Bronchial epithelial cell (primary cell): ENCODE measurements around the gene TRIM24. TPM values are rescaled to one million over a fixed set of nuclear protein-coding genes. Genes with fewer than 3 reads are reported as not detected.

Source experiments
- DNase-seq: peaks from one replicate; pipeline ENCODE4 v3.0.0-alpha.2; 2010; ENCODE audit warnings: low read depth
- FAIRE-seq: peaks from 2 replicates; lab custom pipeline; 2011; peaks lifted over from hg19 to GRCh38; lab: Jason Lieb, UNC
- H3K27me3 ChIP-seq: 2 replicates; pipeline ENCODE4 v1.5.1; 2011; ENCODE audit warnings: low read length; ENCODE audit not compliant: control insufficient read depth, insufficient read depth
- H3K36me3 ChIP-seq: 2 replicates; pipeline ENCODE4 v1.5.1; 2011; ENCODE audit warnings: low read length; ENCODE audit not compliant: control insufficient read depth, insufficient read depth
- H3K4me3 ChIP-seq: 2 replicates; pipeline ENCODE4 v1.5.1; 2011; ENCODE audit warnings: mild to moderate bottlenecking, low read depth, low read length, control low read depth
- total RNA-seq: library from RNA; depleted of rRNA; stranded (reverse); fragments of >200 nt; gene quantifications from 2 replicates; pipeline ENCODE4 v1.2.1, GENCODE V29; 2014
- TF ChIP-seq, protein P1 (sequence below): IDR thresholded peaks from 2 replicates; pipeline ENCODE4 v1.5.1; 2011; ENCODE audit warnings: mild to moderate bottlenecking, moderate library complexity, low read length, control low read depth, inconsistent platforms; ENCODE audit not compliant: insufficient read depth, severe bottlenecking

Gene TRIM24
- total RNA-seq, 1 donor from 2014 or later = 2.1 TPM

DNA sequence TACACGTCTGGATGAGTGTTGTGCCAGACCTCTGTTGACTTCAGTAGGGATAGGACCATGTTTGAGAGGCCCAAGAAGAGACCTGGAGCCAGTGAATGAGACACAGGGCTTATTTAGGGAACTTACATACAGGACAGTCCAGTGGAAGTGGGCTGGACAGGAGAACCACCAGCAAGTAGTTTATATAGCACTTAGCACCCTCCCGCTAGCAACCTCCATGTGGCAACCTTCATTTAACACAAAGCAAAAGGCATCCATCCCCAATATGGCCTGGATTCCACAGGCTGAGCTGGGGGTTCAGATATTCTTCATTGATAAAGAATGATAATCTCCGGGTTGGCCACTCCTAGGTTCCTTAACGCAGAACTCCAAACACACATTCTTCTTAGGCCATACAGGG is 93.7 kb downstream of the TRIM24 start:
- FAIRE-seq (no peak), DNase-seq (no peak)
- TF ChIP-seq, protein P1, sequence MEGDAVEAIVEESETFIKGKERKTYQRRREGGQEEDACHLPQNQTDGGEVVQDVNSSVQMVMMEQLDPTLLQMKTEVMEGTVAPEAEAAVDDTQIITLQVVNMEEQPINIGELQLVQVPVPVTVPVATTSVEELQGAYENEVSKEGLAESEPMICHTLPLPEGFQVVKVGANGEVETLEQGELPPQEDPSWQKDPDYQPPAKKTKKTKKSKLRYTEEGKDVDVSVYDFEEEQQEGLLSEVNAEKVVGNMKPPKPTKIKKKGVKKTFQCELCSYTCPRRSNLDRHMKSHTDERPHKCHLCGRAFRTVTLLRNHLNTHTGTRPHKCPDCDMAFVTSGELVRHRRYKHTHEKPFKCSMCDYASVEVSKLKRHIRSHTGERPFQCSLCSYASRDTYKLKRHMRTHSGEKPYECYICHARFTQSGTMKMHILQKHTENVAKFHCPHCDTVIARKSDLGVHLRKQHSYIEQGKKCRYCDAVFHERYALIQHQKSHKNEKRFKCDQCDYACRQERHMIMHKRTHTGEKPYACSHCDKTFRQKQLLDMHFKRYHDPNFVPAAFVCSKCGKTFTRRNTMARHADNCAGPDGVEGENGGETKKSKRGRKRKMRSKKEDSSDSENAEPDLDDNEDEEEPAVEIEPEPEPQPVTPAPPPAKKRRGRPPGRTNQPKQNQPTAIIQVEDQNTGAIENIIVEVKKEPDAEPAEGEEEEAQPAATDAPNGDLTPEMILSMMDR = no peak

DNA sequence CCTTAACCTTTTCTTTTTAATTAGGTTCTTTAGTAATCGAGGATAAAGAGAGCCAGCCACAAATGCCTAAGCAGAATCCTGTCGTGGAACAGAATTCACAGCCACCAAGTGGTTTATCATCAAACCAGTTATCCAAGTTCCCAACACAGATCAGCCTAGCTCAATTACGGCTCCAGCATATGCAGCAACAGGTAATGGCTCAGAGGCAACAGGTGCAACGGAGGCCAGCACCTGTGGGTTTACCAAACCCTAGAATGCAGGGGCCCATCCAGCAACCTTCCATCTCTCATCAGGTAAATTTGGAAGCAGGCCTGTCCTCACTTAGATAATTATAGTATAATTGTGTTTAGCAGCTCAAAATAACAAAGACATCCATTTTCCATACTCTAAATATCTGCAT is 94.6 kb downstream of the TRIM24 start:
- peaks cover 11% of the 10 kb centered on the region for H3K36me3 ChIP-seq
- no peaks in the 10 kb centered on the region for H3K27me3 ChIP-seq

More for the DNA sequence above, 93.7 kb downstream of the TRIM24 start:
- Histone ChIP-seq H3K4me3 (no peak overlapping the region), H3K36me3 (peaks cover 11% of the 10 kb centered on the region), H3K27me3 (no peaks in the 10 kb centered on the region)

DNA sequence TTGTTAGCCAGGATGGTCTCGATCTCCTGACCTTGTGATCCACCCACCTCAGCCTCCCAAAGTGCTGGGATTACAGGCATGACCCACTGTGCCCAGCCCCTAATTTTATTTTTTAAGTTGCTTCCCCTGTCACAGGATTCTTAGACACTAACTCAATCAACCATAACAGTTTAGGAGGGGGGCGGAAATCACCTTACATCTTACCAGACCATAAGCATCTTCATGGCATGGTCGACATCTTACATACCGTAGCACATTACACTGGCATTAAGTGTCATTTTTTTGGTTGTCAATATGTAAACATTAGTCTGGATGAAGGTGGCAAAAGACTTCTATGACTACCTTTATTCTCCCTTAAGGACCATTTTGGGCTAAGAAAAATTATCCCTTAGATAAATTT is 95.6 kb downstream of the TRIM24 start:
- no peak for FAIRE-seq
- H3K4me3 ChIP-seq = no peak overlapping the region
- DNase-seq = no peak
- TF ChIP-seq, protein P1 = no peak
- peaks cover 11% of the 10 kb centered on the region for H3K36me3 ChIP-seq
- no peaks in the 10 kb centered on the region for H3K27me3 ChIP-seq

More for the DNA sequence above, 94.6 kb downstream of the TRIM24 start:
- TF ChIP-seq, protein P1 = no peak
- FAIRE-seq (no peak), DNase-seq (no peak)
- no peak overlapping the region for H3K4me3 ChIP-seq

DNA sequence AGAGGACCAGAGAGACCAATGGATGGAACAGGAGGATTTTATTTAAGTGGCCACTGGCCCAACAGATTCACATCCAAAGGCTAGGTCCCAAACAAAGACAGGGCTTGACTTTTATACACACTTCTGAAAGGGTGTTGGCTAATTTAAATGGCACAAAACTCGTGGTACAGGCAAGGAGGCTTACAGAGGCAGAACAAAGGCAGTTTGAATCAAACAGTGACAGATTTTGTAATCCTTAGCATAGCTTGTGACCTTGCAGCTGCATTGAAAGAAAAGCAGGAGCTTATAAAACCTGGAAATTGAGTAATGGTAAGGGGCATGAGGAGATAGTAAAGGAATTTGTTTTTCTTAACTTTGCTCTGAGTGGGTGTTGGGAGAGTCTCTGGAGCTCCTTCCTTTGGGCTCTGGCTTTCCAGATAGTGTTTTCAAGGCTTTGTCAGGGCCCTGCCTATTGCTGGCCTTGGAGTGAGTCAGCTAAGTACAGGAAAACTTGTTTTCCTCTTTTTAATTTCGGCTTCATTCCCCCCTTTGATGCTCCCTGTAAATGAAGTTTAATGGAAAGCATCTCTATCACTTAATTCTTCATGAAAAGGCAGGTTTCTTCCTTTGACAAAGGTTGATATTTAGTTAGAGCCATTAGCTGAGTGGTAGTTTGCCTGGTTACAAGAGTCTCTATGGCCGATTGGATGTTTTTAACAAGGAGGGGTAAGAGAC is 96.9 kb downstream of the TRIM24 start:
- Histone ChIP-seq H3K4me3 (no peak overlapping the region), H3K27me3 (no peaks in the 10 kb centered on the region), H3K36me3 (peaks cover 11% of the 10 kb centered on the region)
- no peak for DNase-seq
- TF ChIP-seq, protein P1 = no peak
- no peak for FAIRE-seq

DNA sequence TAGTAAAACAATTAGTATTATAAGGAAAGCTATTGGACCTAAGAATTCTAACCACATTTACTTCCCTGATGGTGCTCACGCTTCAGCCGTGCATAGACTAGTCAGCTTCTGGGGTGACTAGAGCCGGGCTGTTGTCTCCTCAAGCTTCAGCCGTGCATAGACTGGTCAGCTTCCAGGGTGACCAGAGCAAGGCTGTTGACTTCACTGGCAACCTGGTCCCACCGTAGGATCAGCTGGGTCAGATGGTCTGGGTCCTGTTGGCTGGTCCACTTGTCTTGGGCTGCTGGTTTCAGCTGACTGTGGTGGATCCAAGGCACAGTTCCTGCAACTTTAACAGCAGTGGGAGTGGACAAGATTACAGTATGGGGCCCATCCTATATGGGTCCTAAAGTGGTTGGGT is 99.4 kb downstream of the TRIM24 start:
- H3K36me3 ChIP-seq = peaks cover 8% of the 10 kb centered on the region
- TF ChIP-seq, protein P1 = no peak
- DNase-seq = no peak
- H3K27me3 ChIP-seq = no peaks in the 10 kb centered on the region
- FAIRE-seq = no peak
- no peak overlapping the region for H3K4me3 ChIP-seq

DNA sequence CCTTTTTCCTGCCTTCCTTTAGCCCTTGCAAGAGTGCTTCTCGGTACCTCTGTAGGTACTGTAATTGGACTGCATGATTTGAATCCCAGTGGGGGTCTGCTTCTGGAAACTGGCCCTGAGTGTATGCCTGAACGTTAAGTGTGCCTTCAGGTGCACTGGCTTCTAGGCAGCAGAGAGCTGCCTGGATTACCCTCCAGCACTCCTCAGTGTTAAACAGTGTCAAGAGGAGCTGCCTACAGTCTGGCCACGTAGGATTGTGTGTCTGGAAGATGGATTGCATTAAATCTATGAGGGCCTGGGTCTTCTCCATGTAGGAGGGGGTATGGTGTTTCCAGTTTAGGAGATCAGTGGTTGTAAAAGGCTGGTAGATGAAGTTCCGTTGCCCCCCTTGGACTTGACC is 103.7 kb downstream of the TRIM24 start:
- H3K36me3 ChIP-seq = peaks cover 1% of the 10 kb centered on the region
- TF ChIP-seq, protein P1 = no peak
- DNase-seq (no peak), FAIRE-seq (no peak)
- no peaks in the 10 kb centered on the region for H3K27me3 ChIP-seq
- no peak overlapping the region for H3K4me3 ChIP-seq
